SK-N-SH treated with all-trans-retinoic acid at 6 μM for 48 hours (cell line): Measurements from ENCODE around the gene USB1.

Experiments
- ATAC-seq: fragments of 200-7000 bp; cut with Tn5 transposase; 3 replicates; pipeline ENCODE4 v1.9.1; 2020; ENCODE audit warnings: mild to moderate bottlenecking, moderate library complexity
- ARNTL ChIP-seq: fragments of 450-650 bp; formaldehyde crosslinking; IDR thresholded peaks from 2 replicates; pipeline ENCODE4 v1.5.0; 2020; ENCODE audit warnings: low read depth, mild to moderate bottlenecking, moderate library complexity, borderline replicate concordance
- BACH2 ChIP-seq: fragments of 250-450 bp; sonication (Bioruptor Pico); IDR thresholded peaks from 2 replicates; pipeline ENCODE4 v1.9.0; 2021; ENCODE audit warnings: mild to moderate bottlenecking, borderline replicate concordance
- CSDC2 ChIP-seq: fragments of 250-450 bp; sonication (Bioruptor Pico); IDR thresholded peaks from 2 replicates; pipeline ENCODE4 v1.5.0; 2020; ENCODE audit warnings: mild to moderate bottlenecking, moderate library complexity
- ESRRG ChIP-seq: fragments of 250-450 bp; sonication (Bioruptor Pico); IDR thresholded peaks from 2 replicates; pipeline ENCODE4 v1.6.1; 2021; ENCODE audit warnings: mild to moderate bottlenecking
- GLIS3 ChIP-seq: fragments of 250-450 bp; sonication (Bioruptor Pico); IDR thresholded peaks from 2 replicates; pipeline ENCODE4 v1.5.0; 2020; ENCODE audit warnings: mild to moderate bottlenecking, moderate library complexity
- ISL1 ChIP-seq: fragments of 250-450 bp; sonication (Bioruptor Pico); IDR thresholded peaks from 2 replicates; pipeline ENCODE4 v2.1.2; 2022; ENCODE audit warnings: mild to moderate bottlenecking, moderate library complexity
- OSR1 ChIP-seq: fragments of 250-450 bp; sonication (Bioruptor Pico); IDR thresholded peaks from 2 replicates; pipeline ENCODE4 v1.8.0; 2022; ENCODE audit warnings: moderate library complexity, mild to moderate bottlenecking, inconsistent platforms
- PPARA ChIP-seq: fragments of 250-450 bp; sonication (Bioruptor Pico); IDR thresholded peaks from 2 replicates; pipeline ENCODE4 v1.5.0; 2020; ENCODE audit warnings: mild to moderate bottlenecking, borderline replicate concordance
- RARB ChIP-seq: fragments of 250-450 bp; sonication (Bioruptor Pico); IDR thresholded peaks from 2 replicates; pipeline ENCODE4 v1.8.0; 2021; ENCODE audit warnings: mild to moderate bottlenecking, moderate library complexity
- SNAI2 ChIP-seq: fragments of 250-450 bp; sonication (Bioruptor Pico); IDR thresholded peaks from 2 replicates; pipeline ENCODE4 v1.5.0; 2020; ENCODE audit warnings: mild to moderate bottlenecking, moderate library complexity
- TCF4 ChIP-seq: fragments of 250-450 bp; sonication (Bioruptor Pico); IDR thresholded peaks from 2 replicates; pipeline ENCODE4 v1.8.0; 2021; ENCODE audit warnings: mild to moderate bottlenecking, moderate library complexity, borderline replicate concordance
- TOX ChIP-seq: fragments of 250-450 bp; sonication (Bioruptor Pico); IDR thresholded peaks from 2 replicates; pipeline ENCODE4 v1.8.0; 2021; ENCODE audit warnings: mild to moderate bottlenecking, moderate library complexity, borderline replicate concordance
- ZC3H10 ChIP-seq: fragments of 250-450 bp; sonication (Bioruptor Pico); IDR thresholded peaks from 2 replicates; pipeline ENCODE4 v1.5.1; 2021; ENCODE audit warnings: mild to moderate bottlenecking, moderate library complexity
- ZFP3 ChIP-seq: fragments of 250-450 bp; sonication (Bioruptor Pico); IDR thresholded peaks from 2 replicates; pipeline ENCODE4 v1.5.0; 2020; ENCODE audit warnings: mild to moderate bottlenecking, moderate library complexity
- ZFP30 ChIP-seq: fragments of 450-650 bp; formaldehyde crosslinking; IDR thresholded peaks from 2 replicates; pipeline ENCODE4 v1.5.0; 2022; ENCODE audit warnings: mild to moderate bottlenecking, moderate library complexity
- ZNF565 ChIP-seq: fragments of 450-650 bp; formaldehyde crosslinking; conservative IDR thresholded peaks from 2 replicates; pipeline ENCODE4 v1.5.0; 2020; ENCODE audit warnings: low read depth, mild to moderate bottlenecking, moderate library complexity
- ZNF70 ChIP-seq: fragments of 450-650 bp; formaldehyde crosslinking; IDR thresholded peaks from 2 replicates; pipeline ENCODE4 v1.5.0; 2020; ENCODE audit warnings: mild to moderate bottlenecking, moderate library complexity
- ZNF8 ChIP-seq: fragments of 450-650 bp; formaldehyde crosslinking; IDR thresholded peaks from 2 replicates; pipeline ENCODE4 v1.5.0; 2020; ENCODE audit warnings: mild to moderate bottlenecking, moderate library complexity
- TF ChIP-seq, protein P1 (sequence below): fragments of 250-450 bp; sonication (Bioruptor Pico); IDR thresholded peaks from 2 replicates; pipeline ENCODE4 v1.8.0; 2020; ENCODE audit warnings: mild to moderate bottlenecking, moderate library complexity, borderline replicate concordance
- TF ChIP-seq, protein P2 (sequence below): fragments of 250-450 bp; sonication (Bioruptor Pico); IDR thresholded peaks from 2 replicates; pipeline ENCODE4 v1.5.1; 2020; ENCODE audit warnings: low read depth, mild to moderate bottlenecking, moderate library complexity
- TF ChIP-seq, protein P3 (sequence below): fragments of 250-450 bp; sonication (Bioruptor Pico); IDR thresholded peaks from 2 replicates; pipeline ENCODE4 v1.5.0; 2020; ENCODE audit warnings: mild to moderate bottlenecking, moderate library complexity
- TF ChIP-seq, protein P4 (sequence below): fragments of 250-450 bp; sonication (Bioruptor Pico); IDR thresholded peaks from 2 replicates; pipeline ENCODE4 v1.8.0; 2021; ENCODE audit warnings: low read depth, mild to moderate bottlenecking, moderate library complexity, borderline replicate concordance

The USB1 gene

DNA sequence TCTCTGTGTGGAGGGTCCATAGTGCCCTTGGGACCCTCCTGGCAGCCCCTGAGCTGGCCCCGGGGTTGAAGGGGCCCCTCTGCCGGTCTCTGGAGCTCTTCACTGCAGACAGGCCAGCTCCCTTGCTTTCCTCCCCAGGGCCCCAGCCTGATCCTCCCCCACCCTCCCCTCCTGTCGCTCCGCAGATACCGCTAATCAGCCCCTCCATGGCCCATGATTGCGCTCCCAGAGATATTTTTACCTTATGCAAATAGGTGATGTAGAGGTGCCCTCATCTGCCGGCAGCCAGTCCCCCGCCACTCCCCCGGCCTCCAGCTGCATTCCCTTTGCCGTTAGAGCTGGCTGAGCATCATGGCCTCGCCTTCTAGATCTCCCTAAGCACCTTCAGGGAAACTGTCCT, 33.6 kb downstream of the USB1 start:
- TF ChIP-seq RARB (CRISPR knock-in tag) (no peak), ZNF565 (CRISPR knock-in tag) (no peak), SNAI2 (no peak), ESRRG (CRISPR knock-in tag) (no peak), ZFP30 (CRISPR knock-in tag) (no peak), ZFP3 (no peak), OSR1 (CRISPR knock-in tag) (no peak), TOX (CRISPR knock-in tag) (no peak), CSDC2 (CRISPR knock-in tag) (no peak), ZC3H10 (CRISPR knock-in tag) (no peak), ZNF70 (CRISPR knock-in tag) (no peak), TCF4 (CRISPR knock-in tag) (no peak)
- TF ChIP-seq, protein P1, sequence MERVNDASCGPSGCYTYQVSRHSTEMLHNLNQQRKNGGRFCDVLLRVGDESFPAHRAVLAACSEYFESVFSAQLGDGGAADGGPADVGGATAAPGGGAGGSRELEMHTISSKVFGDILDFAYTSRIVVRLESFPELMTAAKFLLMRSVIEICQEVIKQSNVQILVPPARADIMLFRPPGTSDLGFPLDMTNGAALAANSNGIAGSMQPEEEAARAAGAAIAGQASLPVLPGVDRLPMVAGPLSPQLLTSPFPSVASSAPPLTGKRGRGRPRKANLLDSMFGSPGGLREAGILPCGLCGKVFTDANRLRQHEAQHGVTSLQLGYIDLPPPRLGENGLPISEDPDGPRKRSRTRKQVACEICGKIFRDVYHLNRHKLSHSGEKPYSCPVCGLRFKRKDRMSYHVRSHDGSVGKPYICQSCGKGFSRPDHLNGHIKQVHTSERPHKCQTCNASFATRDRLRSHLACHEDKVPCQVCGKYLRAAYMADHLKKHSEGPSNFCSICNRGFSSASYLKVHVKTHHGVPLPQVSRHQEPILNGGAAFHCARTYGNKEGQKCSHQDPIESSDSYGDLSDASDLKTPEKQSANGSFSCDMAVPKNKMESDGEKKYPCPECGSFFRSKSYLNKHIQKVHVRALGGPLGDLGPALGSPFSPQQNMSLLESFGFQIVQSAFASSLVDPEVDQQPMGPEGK (CRISPR knock-in tag) = no peak
- TF ChIP-seq, protein P2, sequence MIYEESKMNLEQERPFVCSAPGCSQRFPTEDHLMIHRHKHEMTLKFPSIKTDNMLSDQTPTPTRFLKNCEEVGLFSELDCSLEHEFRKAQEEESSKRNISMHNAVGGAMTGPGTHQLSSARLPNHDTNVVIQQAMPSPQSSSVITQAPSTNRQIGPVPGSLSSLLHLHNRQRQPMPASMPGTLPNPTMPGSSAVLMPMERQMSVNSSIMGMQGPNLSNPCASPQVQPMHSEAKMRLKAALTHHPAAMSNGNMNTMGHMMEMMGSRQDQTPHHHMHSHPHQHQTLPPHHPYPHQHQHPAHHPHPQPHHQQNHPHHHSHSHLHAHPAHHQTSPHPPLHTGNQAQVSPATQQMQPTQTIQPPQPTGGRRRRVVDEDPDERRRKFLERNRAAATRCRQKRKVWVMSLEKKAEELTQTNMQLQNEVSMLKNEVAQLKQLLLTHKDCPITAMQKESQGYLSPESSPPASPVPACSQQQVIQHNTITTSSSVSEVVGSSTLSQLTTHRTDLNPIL (CRISPR knock-in tag) = no peak
- no peak for ATAC-seq

DNA sequence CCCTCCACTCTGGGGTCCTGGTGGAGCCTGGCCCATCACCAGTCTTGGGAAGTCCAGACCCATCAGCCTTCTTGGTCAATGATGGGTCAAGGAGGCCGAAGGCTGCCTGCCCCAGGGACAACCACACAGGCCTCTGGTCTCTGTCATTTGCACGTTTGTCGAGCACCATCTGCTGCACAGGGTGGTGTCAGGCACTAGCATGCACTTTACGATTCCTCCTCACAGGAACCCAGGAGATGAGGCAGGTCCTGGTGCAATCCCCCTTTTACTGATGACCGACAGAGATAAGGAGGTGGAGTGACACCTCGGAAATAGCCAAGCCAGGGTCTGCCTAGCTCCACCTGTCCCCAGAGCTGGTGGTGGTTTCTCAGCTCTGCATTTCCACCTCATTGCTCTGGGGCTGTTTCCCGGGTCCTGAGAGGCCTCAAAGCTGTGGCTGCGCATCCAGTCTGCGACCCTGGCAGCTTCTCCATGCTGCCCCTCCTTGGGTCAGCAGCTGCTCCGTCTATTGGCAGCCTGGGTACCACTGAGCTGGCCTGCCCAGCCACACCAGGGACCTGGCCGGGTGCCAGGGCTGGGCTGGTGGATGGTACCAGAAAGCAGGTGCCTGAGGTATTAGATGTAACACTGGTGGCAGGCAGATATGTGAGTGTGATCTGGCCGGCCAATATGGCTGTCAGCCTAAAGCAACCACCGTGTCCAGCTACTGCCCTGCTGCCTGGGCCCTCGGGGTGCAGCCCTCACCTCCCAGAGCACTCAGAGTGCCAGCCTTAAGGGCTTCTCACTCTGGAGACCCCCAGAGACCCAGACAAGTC, 34.4 kb downstream of the USB1 start:
- ATAC-seq = no peak
- TF ChIP-seq PPARA (CRISPR knock-in tag) = no peak
- no peak for TF ChIP-seq ISL1 (CRISPR knock-in tag)
- TF ChIP-seq BACH2 (CRISPR knock-in tag) = no peak
- no peak for TF ChIP-seq ARNTL
- TF ChIP-seq ZNF565 (CRISPR knock-in tag) = no peak
- TF ChIP-seq CSDC2 (CRISPR knock-in tag) = no peak
- TF ChIP-seq, protein P3, sequence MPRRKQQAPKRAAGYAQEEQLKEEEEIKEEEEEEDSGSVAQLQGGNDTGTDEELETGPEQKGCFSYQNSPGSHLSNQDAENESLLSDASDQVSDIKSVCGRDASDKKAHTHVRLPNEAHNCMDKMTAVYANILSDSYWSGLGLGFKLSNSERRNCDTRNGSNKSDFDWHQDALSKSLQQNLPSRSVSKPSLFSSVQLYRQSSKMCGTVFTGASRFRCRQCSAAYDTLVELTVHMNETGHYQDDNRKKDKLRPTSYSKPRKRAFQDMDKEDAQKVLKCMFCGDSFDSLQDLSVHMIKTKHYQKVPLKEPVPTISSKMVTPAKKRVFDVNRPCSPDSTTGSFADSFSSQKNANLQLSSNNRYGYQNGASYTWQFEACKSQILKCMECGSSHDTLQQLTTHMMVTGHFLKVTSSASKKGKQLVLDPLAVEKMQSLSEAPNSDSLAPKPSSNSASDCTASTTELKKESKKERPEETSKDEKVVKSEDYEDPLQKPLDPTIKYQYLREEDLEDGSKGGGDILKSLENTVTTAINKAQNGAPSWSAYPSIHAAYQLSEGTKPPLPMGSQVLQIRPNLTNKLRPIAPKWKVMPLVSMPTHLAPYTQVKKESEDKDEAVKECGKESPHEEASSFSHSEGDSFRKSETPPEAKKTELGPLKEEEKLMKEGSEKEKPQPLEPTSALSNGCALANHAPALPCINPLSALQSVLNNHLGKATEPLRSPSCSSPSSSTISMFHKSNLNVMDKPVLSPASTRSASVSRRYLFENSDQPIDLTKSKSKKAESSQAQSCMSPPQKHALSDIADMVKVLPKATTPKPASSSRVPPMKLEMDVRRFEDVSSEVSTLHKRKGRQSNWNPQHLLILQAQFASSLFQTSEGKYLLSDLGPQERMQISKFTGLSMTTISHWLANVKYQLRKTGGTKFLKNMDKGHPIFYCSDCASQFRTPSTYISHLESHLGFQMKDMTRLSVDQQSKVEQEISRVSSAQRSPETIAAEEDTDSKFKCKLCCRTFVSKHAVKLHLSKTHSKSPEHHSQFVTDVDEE (CRISPR knock-in tag) = no peak
- no peak for TF ChIP-seq ZFP30 (CRISPR knock-in tag)
- no peak for TF ChIP-seq OSR1 (CRISPR knock-in tag)
- no peak for TF ChIP-seq ZNF8
- TF ChIP-seq ZC3H10 (CRISPR knock-in tag) = no peak

DNA sequence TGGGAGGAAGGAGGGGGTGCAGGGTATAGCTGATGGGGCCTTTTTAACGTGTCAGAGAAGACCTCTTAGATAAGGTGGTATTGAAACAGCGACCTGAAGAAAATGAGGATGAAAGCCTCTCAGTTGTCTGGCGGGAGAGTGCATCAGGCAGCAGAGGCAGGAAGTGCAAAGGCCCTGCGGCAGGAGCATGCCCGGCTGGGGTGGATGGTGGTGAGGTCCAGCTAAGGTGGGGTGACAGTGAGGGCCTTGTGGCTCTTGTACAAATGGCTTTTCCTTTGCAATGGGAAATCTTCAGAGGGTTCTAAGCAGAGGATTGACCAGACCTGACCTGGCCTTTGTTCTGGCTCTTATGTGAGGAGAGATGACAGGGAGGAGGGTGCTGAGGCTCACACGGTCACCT, 35.7 kb downstream of the USB1 start:
- ATAC-seq = no peak
- TF ChIP-seq ZNF8 (no peak), RARB (CRISPR knock-in tag) (no peak), ZFP30 (CRISPR knock-in tag) (no peak), ESRRG (CRISPR knock-in tag) (no peak), ZFP3 (no peak), TOX (CRISPR knock-in tag) (no peak), BACH2 (CRISPR knock-in tag) (no peak), GLIS3 (CRISPR knock-in tag) (no peak), SNAI2 (no peak), CSDC2 (CRISPR knock-in tag) (no peak)
- TF ChIP-seq, protein P4, sequence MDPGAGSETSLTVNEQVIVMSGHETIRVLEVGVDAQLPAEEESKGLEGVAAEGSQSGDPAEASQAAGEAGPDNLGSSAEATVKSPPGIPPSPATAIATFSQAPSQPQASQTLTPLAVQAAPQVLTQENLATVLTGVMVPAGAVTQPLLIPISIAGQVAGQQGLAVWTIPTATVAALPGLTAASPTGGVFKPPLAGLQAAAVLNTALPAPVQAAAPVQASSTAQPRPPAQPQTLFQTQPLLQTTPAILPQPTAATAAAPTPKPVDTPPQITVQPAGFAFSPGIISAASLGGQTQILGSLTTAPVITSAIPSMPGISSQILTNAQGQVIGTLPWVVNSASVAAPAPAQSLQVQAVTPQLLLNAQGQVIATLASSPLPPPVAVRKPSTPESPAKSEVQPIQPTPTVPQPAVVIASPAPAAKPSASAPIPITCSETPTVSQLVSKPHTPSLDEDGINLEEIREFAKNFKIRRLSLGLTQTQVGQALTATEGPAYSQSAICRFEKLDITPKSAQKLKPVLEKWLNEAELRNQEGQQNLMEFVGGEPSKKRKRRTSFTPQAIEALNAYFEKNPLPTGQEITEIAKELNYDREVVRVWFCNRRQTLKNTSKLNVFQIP (CRISPR knock-in tag) = no peak
- TF ChIP-seq, protein P3 (CRISPR knock-in tag) = no peak
- TF ChIP-seq, protein P1 (CRISPR knock-in tag) = no peak
